ENCODE data around the gene SKA2. TPM values are rescaled to one million over a fixed set of nuclear protein-coding genes. Genes with fewer than 3 reads are reported as not detected.

The SKA2 gene
- total and polyA plus RNA-seq, 4 donors, result 10.5 to 29.6 (median 11.7) TPM

GRCh38 chr17:59062509-59062908, 92.5 kb downstream of the SKA2 start:
- Histone ChIP-seq H3K27ac (ENCODE audit: low read depth in 1 of 2, low read length in 2 of 2) (no peak overlapping the region), H3K4me1 (ENCODE audit: control insufficient read depth in 4 of 4, insufficient read depth in 4 of 4, low read length in 3 of 4) (no peaks in the 10 kb centered on the region), H3K9ac (ENCODE audit: low read depth in 1 of 2, low read length in 2 of 2) (no peak overlapping the region), H3K27me3 (ENCODE audit: control insufficient read depth in 4 of 4, insufficient read depth in 4 of 4, low read length in 3 of 4) (no peaks in the 10 kb centered on the region), H3K4me3 (ENCODE audit: low read depth in 1 of 3, low read length in 3 of 3) (no peak overlapping the region), H3K36me3 (ENCODE audit: control insufficient read depth in 4 of 4, insufficient read depth in 3 of 4, low read depth in 1 of 4, low read length in 3 of 4) (peaks cover 4 to 16% (median 12%) of the 10 kb centered on the region in 4 donors), H3K9me3 (ENCODE audit: control insufficient read depth in 4 of 4, low read length in 3 of 4) (no peaks in the 10 kb centered on the region)
- TF ChIP-seq HNF4G (IDR thresholded peaks at IDR 0.05) (no peak), HNF4A (conservative IDR thresholded peaks at IDR 0.05) (no peak), MAX (IDR thresholded peaks at IDR 0.05) (no peak)
- TF ChIP-seq, protein P1, sequence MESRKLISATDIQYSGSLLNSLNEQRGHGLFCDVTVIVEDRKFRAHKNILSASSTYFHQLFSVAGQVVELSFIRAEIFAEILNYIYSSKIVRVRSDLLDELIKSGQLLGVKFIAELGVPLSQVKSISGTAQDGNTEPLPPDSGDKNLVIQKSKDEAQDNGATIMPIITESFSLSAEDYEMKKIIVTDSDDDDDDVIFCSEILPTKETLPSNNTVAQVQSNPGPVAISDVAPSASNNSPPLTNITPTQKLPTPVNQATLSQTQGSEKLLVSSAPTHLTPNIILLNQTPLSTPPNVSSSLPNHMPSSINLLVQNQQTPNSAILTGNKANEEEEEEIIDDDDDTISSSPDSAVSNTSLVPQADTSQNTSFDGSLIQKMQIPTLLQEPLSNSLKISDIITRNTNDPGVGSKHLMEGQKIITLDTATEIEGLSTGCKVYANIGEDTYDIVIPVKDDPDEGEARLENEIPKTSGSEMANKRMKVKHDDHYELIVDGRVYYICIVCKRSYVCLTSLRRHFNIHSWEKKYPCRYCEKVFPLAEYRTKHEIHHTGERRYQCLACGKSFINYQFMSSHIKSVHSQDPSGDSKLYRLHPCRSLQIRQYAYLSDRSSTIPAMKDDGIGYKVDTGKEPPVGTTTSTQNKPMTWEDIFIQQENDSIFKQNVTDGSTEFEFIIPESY (IDR thresholded peaks at IDR 0.05), result no peak
- no peak for DNase-seq (ENCODE audit: low spot score)
- WGBS, result 92% methylated on average over 2 of the region's 2 CpGs

Small RNA genes within 50 kb of the gene (small RNA-seq; reads per million reads assigned to genes)
- gene MIR301A (52.4 reads per million, percentile 97 among the genes with 10 or more reads in this experiment), gene MIR454 (35.7 reads per million, percentile 96 among the genes with 10 or more reads in this experiment), gene RNU2-58P (1.5 reads per million, percentile 84 among the genes with 10 or more reads in this experiment)

Other genes with a start within 250 kb of the SKA2 start
- gene TRIM37, start 48.3 kb downstream of the SKA2 start, total RNA-seq, result 10 to 100 TPM in 1 of 2 donors, 1 to 10 TPM in 1; 8.2 to 12.9 TPM
- gene TRIM37, start 48.3 kb downstream of the SKA2 start, polyA plus RNA-seq, result 1 to 10 TPM; 5.4 to 8.1 TPM
- 10 to 100 TPM in 1 of 2 donors, under 1 TPM in 1; 0.17 to 17.7 TPM for gene PRR11, start 560 bp upstream of the SKA2 start, total RNA-seq
- 1 to 10 TPM in 1 of 2 donors, under 1 TPM in 1; 0.79 to 1.1 TPM for gene PRR11, start 560 bp upstream of the SKA2 start, polyA plus RNA-seq
- 1 to 10 TPM; 8.3 to 9.0 TPM for gene SMG8, start 54.8 kb upstream of the SKA2 start, total RNA-seq
- 1 to 10 TPM; 1.9 to 4.3 TPM for gene SMG8, start 54.8 kb upstream of the SKA2 start, polyA plus RNA-seq
- gene GDPD1, start 65.3 kb upstream of the SKA2 start, total RNA-seq, result 1 to 10 TPM in 1 of 2 donors, under 1 TPM in 1; 0.92 to 1.4 TPM
- gene GDPD1, start 65.3 kb upstream of the SKA2 start, polyA plus RNA-seq, result under 1 TPM; 0.45 to 0.64 TPM
- 10 to 100 TPM; 12.0 to 23.8 TPM for gene YPEL2, start 176.5 kb upstream of the SKA2 start, total RNA-seq
- 10 to 100 TPM in 1 of 2 donors, 1 to 10 TPM in 1; 4.2 to 10.6 TPM for gene YPEL2, start 176.5 kb upstream of the SKA2 start, polyA plus RNA-seq

Measured in liver (tissue), 10 donors.